Muscle of leg (tissue), 11 donors: ENCODE results near the gene RBM8A. TPM values are rescaled to one million over a fixed set of nuclear protein-coding genes. Genes with fewer than 3 reads are reported as not detected.

ENCODE experiments used
- DNase-seq: peaks from one replicate; pipeline ENCODE4 v3.0.0; 2013
- H3K27ac ChIP-seq: one replicate; pipeline ENCODE4 v1.5.1; 2013; ENCODE audit warnings: mild to moderate bottlenecking, low read length, control low read depth
- H3K27me3 ChIP-seq: one replicate; pipeline ENCODE4 v1.6.1; 2013; ENCODE audit warnings: low read length; ENCODE audit not compliant: control insufficient read depth, insufficient read depth
- H3K36me3 ChIP-seq: one replicate; pipeline ENCODE4 v1.6.1; 2013; ENCODE audit warnings: low read length; ENCODE audit not compliant: control insufficient read depth, insufficient read depth
- H3K4me1 ChIP-seq: one replicate; pipeline ENCODE4 v1.6.1; 2013; ENCODE audit warnings: low read length; ENCODE audit not compliant: control insufficient read depth, insufficient read depth
- H3K4me3 ChIP-seq: one replicate; pipeline ENCODE4 v1.5.1; 2013; ENCODE audit warnings: low read length, control low read depth
- H3K9me3 ChIP-seq: replicated peaks from 2 replicates; pipeline ENCODE4 v1.6.1; 2013; ENCODE audit warnings: low read depth, low read length; ENCODE audit not compliant: control insufficient read depth
- WGBS: methylation state at CpG from one replicate; pipeline ENCODE4 v1.1.5; 2013; ENCODE audit warnings: missing lambda C conversion rate; ENCODE audit not compliant: insufficient coverage; 5-methylcytosine and 5-hydroxymethylcytosine counted together
- polyA plus RNA-seq, 8 donors: library from polyadenylated mRNA; unstranded; fragments of 120-200 nt; gene quantifications; one replicate each; pipeline versions ENCODE4 v1.2.1 to v1.2.3, GENCODE V29; 2013; ENCODE audit warnings: inconsistent platforms in 1 of 8, low replicate concordance in 1 of 8; ENCODE audit not compliant: insufficient read length in 8 of 8, insufficient read depth in 1 of 8
- total RNA-seq: library from RNA; stranded (reverse); fragments of 120-200 nt; gene quantifications from one replicate; pipeline ENCODE4 v1.2.4, GENCODE V29; 2013

The RBM8A gene
- total and polyA plus RNA-seq, 9 donors = 114 to 136 (median 132) TPM

DNA sequence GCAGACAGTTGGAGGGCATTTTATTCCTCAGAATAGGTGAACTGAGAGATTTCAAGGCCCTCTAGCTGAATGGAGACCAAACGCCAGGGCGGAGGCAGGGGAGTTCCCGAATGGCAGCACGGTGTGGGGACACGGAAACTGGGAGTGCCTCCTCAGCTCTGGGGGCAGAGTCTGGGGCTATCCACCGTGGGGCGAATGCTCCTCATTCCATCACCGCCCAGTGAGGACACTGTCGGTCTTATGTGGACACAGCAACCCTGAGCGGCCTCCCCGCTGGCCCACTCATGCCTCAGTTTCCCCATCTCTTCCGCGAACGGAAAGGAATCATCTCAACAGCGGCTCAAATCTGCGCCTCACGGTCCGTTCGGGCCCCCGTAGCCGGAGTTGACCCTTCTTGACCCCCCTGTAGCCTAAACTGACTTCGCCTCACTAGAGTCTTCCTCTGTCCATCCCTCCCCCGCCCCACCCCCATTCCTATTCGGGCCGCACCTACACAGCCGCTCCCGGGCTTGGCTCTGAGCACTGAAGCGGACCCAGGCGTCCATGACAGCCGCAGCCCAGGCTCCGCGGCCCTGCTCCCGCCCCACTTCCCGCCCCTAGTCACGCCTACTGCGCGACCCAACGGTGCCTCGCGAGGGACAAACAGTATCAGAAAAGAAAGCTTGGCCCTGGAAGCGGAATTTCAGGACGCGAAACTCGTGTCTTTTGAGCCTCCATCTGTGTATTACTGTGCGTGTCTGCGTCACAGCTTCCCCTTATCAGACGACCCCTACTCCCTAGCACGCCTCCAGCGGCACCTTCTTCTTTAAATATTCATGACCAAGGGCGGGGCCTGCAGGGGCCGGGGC, 8.9 kb downstream of the RBM8A start, which contains the start of gene PEX11B:
Gene PEX11B, minus strand, starts transcription at position 574 of the 848 bp plus-strand sequence. Its CDS starts 29 bp downstream, at position 545.
- Histone ChIP-seq H3K27ac (peak within 1 kb of the TSS; percentile 95), H3K36me3 (peaks cover 21% of the 10 kb centered on the region), H3K4me3 (peak within 1 kb of the TSS; percentile 71), H3K9me3 (no peaks in the 10 kb centered on the region), H3K27me3 (no peaks in the 10 kb centered on the region), H3K4me1 (peaks cover 19% of the 10 kb centered on the region)
- peak; percentile 96 for DNase-seq
- under 1% methylated on average over 43 of the region's 51 CpGs for WGBS

GRCh38 chr1:145917595-145917994, 9.7 kb downstream of the RBM8A start:
- WGBS = 64% methylated on average over 2 of the region's 5 CpGs

GRCh38 chr1:145916745-145917144, 10.5 kb downstream of the RBM8A start:
- Histone ChIP-seq H3K27ac (no peak overlapping the region), H3K4me3 (no peak overlapping the region)

More at GRCh38 chr1:145917595-145917994, 9.7 kb downstream of the RBM8A start:
- peak overlapping the region; percentile 71 for H3K4me3 ChIP-seq
- H3K27me3 ChIP-seq = no peaks in the 10 kb centered on the region
- H3K36me3 ChIP-seq = peaks cover 16% of the 10 kb centered on the region
- no peak for DNase-seq
- H3K9me3 ChIP-seq = no peaks in the 10 kb centered on the region
- H3K27ac ChIP-seq = no peak overlapping the region
- peaks cover 19% of the 10 kb centered on the region for H3K4me1 ChIP-seq

GRCh38 chr1:145912128-145912641, 15.1 kb downstream of the RBM8A start:
- Histone ChIP-seq H3K4me3 (no peak overlapping the region), H3K9me3 (no peaks in the 10 kb centered on the region), H3K27ac (no peak overlapping the region), H3K4me1 (peaks cover 7% of the 10 kb centered on the region), H3K27me3 (no peaks in the 10 kb centered on the region), H3K36me3 (peaks cover 30% of the 10 kb centered on the region)
- WGBS = 85% methylated on average over 4 of the region's 11 CpGs
- DNase-seq = no peak

More at GRCh38 chr1:145916745-145917144, 10.5 kb downstream of the RBM8A start:
- Histone ChIP-seq H3K4me1 (peaks cover 19% of the 10 kb centered on the region), H3K36me3 (peaks cover 22% of the 10 kb centered on the region), H3K27me3 (no peaks in the 10 kb centered on the region), H3K9me3 (no peaks in the 10 kb centered on the region)
- WGBS = 80% methylated on average over 5 of the region's 5 CpGs
- DNase-seq = no peak

DNA sequence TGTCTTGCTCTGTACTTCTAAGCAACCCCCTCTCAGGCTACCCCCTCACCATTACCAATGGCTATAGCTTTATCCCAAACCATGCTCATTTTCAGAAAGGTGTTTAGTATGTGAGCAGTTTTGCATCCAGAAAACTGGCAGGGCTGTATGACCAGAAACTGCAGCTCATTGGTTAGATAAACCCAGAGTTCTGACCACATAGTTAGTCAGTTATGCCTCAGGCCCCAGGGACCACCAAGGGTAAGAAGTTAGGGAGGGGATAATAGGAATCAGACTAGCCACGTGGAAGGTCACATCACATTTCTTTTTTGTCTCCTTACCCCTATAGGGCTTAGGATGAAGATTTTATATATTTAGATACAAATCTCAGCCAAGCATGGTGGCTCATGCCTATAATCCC, 18.6 kb downstream of the RBM8A start:
- Histone ChIP-seq H3K36me3 (peaks cover 17% of the 10 kb centered on the region), H3K4me1 (peaks cover 9% of the 10 kb centered on the region), H3K4me3 (no peak overlapping the region), H3K27ac (no peak overlapping the region), H3K27me3 (no peaks in the 10 kb centered on the region), H3K9me3 (no peaks in the 10 kb centered on the region)
- no CpG with 5 or more reads among the region's 1 CpG for WGBS
- DNase-seq = no peak

- H3K9me3 ChIP-seq = no peaks in the 10 kb centered on the region
- peak; percentile 90 for DNase-seq
- H3K36me3 ChIP-seq = peaks cover 12% of the 10 kb centered on the region
- peak overlapping the region; percentile 71 for H3K27ac ChIP-seq
- WGBS = 60% methylated on average over 1 of the region's 10 CpGs
- H3K4me3 ChIP-seq = no peak overlapping the region
- H3K4me1 ChIP-seq = peaks cover 9% of the 10 kb centered on the region
- no peaks in the 10 kb centered on the region for H3K27me3 ChIP-seq
Measured at GRCh38 chr1:145906954-145907753, 20.1 kb downstream of the RBM8A start.

GRCh38 chr1:145901312-145902021, 25.8 kb downstream of the RBM8A start:
- Histone ChIP-seq H3K27ac (no peak overlapping the region), H3K27me3 (no peaks in the 10 kb centered on the region), H3K9me3 (no peaks in the 10 kb centered on the region), H3K4me3 (no peak overlapping the region), H3K36me3 (no peaks in the 10 kb centered on the region), H3K4me1 (no peaks in the 10 kb centered on the region)
- DNase-seq = no peak
- WGBS = 77% methylated on average over 10 of the region's 12 CpGs

DNA sequence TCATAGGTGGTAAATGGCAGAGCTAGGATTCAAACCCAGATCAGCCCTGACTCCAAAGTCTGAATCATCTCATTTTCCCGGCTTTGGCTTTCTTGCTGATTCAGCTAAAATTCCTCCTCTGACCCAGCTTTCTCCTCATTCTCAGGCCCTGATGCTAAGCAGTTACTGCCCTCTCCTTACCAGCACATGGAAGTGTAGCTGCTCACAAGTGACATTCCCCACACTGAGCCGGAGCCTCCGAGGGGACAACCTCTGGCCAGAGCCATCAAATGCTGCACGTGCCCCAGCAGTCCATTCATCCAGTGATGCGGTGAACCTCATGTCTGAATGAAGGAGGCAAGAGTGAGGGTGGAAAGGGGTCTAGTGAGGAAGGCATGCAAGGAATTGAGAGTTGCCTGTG, 28.5 kb downstream of the RBM8A start:
- H3K27ac ChIP-seq = no peak overlapping the region
- no peak for DNase-seq
- no peaks in the 10 kb centered on the region for H3K4me1 ChIP-seq
- WGBS = 75% methylated on average over 5 of the region's 5 CpGs
- H3K27me3 ChIP-seq = no peaks in the 10 kb centered on the region
- no peaks in the 10 kb centered on the region for H3K36me3 ChIP-seq
- no peaks in the 10 kb centered on the region for H3K9me3 ChIP-seq
- H3K4me3 ChIP-seq = no peak overlapping the region

DNA sequence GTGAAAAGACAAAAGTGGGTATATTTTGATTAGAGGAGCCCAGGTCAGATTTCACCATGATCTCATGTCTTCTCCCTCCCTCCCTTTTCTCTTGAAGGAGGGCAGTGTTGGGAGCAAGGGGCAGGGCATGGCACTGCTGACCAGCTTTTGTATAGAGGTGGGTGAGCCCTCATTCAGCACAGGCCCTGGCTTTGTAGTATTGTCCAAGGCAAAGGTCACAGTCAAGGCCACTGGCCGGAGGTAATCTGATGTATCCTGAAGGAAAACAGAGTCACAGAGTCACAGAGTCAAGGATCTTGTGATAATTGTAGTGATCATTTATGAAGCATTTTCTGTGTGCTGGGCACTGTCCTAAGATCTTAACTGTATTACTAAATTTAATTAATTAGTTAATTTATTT, 29.3 kb downstream of the RBM8A start:
- Histone ChIP-seq H3K4me3 (no peak overlapping the region), H3K27ac (no peak overlapping the region), H3K27me3 (no peaks in the 10 kb centered on the region), H3K4me1 (peaks cover 2% of the 10 kb centered on the region), H3K9me3 (no peaks in the 10 kb centered on the region), H3K36me3 (no peaks in the 10 kb centered on the region)
- WGBS = 88% methylated on average over 1 of the region's 1 CpG
- DNase-seq = no peak
